Left colon (tissue), 2 donors: ENCODE results near the gene TMEM8B. TPM values are rescaled to one million over a fixed set of nuclear protein-coding genes. Genes with fewer than 3 reads are reported as not detected.

Experiments used
- ATAC-seq: fragments of 200-7000 bp; cut with Tn5 transposase; one replicate; pipeline ENCODE4 v1.9.1; 2020; ENCODE audit warnings: mild to moderate bottlenecking, moderate library complexity
- DNase-seq, 2 donors: peaks; one replicate each; pipeline ENCODE4 v3.0.0-alpha.2; 2020
- intact Hi-C, 2 donors: fragments of 100-400 bp; cut with DNase I in 1 of 2; cut with micrococcal nuclease in 1 of 2; formaldehyde crosslinking; loops; one replicate each; pipeline versions ENCODE4 v1.11.2 to v1.14.0; 2022; cut with DNase I, micrococcal nuclease
- total RNA-seq, 2 donors: library from RNA; stranded (reverse); fragmentation: NEBNext Ultra II Directional; extraction: Animal tissue kit (Norgen Biotek cat#: 25700); gene quantifications; one replicate each; pipeline ENCODE4 v1.2.1, GENCODE V29; 2021
- donor health status: DM: no; HTN: no; CAD: no.
- donor health status: DM: yes; HTN: yes; CAD: no.

Gene TMEM8B
- total RNA-seq, 2 donors from 2014 or later: 15.4 to 16.4 TPM

- intact Hi-C loops: no loop called here
- ATAC-seq (no peak), DNase-seq (no peak)
These were observed 27.5 kb upstream of the TMEM8B start for GRCh38 chr9:35801328-35802128.

DNA sequence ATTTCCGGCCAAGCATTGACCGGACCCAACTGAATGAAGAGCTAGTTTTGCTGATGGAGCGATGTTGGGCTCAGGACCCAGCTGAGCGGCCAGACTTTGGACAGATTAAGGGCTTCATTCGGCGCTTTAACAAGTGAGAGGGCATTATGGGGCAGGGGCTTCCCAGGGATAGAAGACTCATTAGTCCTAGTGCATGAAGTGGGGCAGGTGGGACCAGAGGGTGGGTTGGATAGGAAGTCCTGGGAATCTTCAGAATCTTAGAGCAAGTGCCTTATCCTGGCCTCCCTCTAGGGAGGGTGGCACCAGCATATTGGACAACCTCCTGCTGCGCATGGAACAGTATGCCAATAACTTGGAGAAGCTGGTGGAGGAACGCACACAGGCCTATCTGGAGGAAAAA, 22.9 kb upstream of the TMEM8B start:
- ATAC-seq (no peak), DNase-seq (no peak)

GRCh38 chr9:35808433-35808832, 20.6 kb upstream of the TMEM8B start:
- no peak for ATAC-seq

More for the DNA sequence above, 22.9 kb upstream of the TMEM8B start:
- intact Hi-C loops: no loop called here

GRCh38 chr9:35810122-35810521, 18.9 kb upstream of the TMEM8B start:
- DNase-seq (no peak), ATAC-seq (no peak)
- intact Hi-C loops: no loop called here

More at GRCh38 chr9:35808433-35808832, 20.6 kb upstream of the TMEM8B start:
- no peak for DNase-seq
- intact Hi-C loops: no loop called here

DNA sequence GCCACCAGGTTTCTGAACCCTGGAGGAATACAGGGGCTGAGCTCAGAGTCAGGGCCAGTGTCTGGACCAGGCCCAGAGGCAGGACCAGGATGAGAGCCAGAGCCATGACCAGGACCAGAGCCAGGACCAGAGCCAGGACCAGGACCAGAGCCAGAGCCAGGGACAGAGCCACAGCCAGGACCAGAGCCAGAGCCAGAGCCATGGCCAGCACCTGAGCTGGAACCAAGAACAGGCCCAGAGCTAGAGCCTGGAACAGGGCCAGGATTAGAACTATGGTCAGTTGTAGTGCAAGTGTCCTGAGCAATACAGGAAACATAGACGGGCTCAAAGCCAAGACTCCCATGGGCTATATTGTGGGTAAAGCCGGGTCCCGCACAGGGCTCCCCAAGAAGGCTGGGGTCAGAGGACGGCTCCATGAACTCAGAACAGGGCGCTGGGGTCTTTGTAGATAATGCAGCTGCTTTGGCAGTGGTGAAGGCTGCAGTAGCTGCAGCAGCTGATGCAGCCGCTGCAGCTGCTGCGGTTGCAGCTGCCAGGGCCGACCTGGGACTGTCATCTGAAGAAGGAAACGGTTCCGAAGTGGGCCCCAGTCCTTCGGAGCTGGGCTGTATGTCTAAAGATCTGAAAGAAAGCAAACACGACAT, 17.5 kb upstream of the TMEM8B start:
- intact Hi-C loops: no loop called here
- no peak for ATAC-seq
- DNase-seq: no peak

- intact Hi-C loops: no loop called here
- ATAC-seq: peak; percentile 61
These were observed 16.9 kb upstream of the TMEM8B start, which contains the start of gene SPAG8 for GRCh38 chr9:35812025-35812602. Gene SPAG8, minus strand, starts transcription at chr9:35812262. Its CDS starts 115 bp downstream, at chr9:35812147.

DNA sequence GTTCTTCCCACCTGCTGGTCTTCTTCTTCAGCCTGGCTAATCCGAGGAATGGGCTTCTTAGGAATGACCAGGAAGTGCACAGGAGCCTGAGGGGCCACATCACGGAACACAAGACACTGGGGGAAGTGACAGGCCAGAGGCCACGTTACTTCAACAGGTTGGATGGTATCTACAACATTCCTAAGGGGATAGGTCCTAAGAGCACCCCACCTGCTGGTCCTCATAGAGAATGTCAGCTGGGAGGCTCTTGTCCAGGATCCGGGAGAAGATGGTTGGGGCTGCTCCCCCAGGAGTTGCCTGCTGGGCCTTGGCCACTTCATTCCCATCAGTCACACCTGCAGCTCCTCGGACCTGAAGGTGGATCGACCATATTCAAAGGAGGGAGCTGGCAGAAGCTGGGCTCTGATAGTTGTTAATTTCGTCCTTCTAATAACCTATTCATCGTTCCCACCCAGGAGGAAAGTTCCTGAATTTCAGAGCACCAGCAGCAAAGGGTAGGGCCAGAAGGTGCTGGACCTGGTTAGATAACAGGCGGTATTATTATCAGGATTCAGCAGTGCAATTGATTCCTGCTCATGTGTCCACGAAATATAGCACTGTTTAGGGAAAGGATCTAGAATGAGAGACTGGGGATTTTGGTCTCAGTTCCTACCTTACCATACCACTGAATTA, 15.5 kb upstream of the TMEM8B start:
- intact Hi-C loops: no loop called here
- DNase-seq (no peak), ATAC-seq (no peak)

More at GRCh38 chr9:35812025-35812602, 16.9 kb upstream of the TMEM8B start, which contains the start of gene SPAG8:
- peak; percentile 92 to 97 for DNase-seq

GRCh38 chr9:35814106-35814840, 14.8 kb upstream of the TMEM8B start:
- DNase-seq (peak; percentile 68 to 77), ATAC-seq (peak; percentile 49)
- intact Hi-C loops: no loop called here

- ATAC-seq: peak; percentile 85
- DNase-seq: peak; percentile 99
- intact Hi-C loops: no loop called here
These were observed 14.0 kb upstream of the TMEM8B start, which contains the start of gene HINT2 for GRCh38 chr9:35814841-35815543. Gene HINT2, minus strand, starts transcription at chr9:35815042. Its CDS starts 63 bp downstream, at chr9:35814979.

DNA sequence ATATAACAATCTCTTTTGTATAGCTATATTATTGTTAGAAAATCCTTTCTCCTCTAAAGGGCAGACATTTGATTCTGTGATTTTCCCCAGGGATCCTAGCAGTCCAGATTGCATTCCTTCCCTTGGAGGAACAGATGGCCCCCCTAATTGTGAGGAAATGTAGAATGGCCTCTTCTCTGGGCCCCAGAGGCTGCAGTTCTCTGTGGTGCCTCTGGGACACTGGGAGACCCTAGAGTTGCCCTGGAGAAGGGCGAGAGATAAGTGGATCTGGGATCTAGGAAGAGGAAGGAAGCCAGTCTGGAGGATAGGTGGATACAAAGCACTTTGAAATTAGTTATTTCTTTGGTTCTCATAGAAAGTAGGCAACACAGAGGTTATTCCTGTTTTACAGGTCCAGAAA, 12.3 kb upstream of the TMEM8B start:
- intact Hi-C loops: no loop called here
- ATAC-seq (no peak), DNase-seq (no peak)

DNA sequence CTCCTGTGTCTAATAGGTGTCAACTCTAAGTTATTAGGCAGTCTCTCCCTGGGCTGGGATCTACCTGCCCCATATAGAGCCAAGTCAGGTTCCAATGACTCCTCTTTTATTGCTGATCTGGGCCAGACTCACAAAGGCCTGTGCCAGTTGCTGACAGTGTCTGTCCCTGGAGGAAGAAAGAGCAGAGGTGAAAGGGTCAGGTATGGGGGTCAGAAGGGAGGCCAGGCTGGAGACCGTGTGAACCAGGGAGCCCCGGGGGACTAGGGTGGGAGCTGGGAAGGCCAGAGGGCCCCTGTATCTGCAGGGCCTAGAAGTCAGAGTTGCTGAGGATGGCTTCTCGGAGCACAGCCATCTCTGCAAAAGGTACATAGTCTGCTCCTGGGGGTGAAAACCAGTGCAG, 10.7 kb upstream of the TMEM8B start:
- ATAC-seq (no peak), DNase-seq (no peak)
- intact Hi-C loops: no loop called here

DNA sequence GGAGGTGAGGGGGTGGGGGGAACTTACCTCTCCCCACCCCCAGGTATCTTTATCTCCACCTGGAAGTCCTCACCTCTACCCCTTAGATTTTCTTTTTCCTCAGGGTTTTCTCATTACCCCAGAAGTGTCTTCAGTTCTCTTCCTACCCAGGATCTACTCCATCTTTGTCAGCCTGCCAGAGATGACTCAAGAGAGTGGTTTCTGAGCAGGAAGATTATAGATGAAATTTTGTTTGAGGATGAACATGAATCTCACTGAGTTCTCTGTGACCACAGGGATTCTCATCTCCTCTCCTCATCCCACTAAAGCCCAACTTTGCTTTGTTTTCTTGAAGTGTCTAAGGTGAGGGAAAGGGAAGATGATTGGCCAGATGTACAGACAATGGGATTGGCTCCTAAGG, 9.0 kb upstream of the TMEM8B start:
- DNase-seq (no peak), ATAC-seq (no peak)
- intact Hi-C loops: no loop called here

DNA sequence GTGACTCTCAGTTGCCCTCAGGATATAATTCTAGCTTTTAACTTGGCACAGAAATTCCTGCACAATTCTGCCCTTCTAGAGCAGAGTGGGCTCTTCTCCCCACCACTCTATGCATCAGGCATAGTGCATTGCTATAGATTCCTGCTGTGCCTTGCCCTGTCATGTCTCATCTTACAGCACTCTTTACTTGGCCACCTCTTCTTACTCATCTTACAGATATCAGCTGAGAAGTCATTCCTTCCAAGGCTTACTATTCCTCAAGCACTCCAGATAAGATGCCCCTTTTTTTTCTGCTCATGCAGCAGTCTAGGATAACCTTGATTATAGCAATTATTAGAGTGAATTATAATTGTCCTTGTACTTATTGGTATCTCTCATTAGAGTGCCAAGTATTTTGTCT, 6.1 kb upstream of the TMEM8B start:
- DNase-seq (no peak), ATAC-seq (no peak)
- intact Hi-C loops: no loop called here

DNA sequence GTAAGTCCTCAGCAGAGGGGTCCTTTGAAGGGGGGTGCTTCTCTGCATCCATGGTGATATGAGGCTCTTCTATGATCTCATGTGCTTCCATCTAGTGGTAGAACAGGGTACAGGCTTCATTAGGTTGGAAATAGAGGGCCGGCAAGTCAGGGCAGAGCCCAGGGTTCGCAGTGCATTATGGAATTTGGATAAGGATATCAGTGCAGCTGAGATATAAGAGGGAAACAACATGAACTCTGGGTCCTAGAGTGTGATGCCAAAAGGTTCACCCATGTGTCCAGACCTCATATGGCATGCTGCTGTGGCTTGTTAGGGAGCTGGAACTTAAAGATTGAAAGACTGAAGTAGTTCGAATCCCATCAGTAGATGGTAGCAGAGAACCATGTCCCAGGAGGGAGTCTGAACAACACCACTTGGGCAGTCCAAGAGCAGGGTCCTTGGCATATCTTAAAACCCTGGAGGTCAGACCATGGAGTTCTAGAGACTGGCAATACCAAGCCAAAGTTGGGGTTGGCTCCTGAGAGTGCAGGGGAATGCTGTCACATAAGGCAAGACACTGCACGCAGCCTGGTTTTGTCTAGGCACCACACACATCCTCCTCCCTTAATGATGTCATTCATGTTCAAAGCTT, 2.8 kb upstream of the TMEM8B start:
- DNase-seq (no peak), ATAC-seq (peak; percentile 44)
- intact Hi-C loops: loop anchor here in 1 of 2 donors (2.0 kb wide), 2 partner anchors 35 to 57 kb away; partner anchors contain the start of gene NPR2

DNA sequence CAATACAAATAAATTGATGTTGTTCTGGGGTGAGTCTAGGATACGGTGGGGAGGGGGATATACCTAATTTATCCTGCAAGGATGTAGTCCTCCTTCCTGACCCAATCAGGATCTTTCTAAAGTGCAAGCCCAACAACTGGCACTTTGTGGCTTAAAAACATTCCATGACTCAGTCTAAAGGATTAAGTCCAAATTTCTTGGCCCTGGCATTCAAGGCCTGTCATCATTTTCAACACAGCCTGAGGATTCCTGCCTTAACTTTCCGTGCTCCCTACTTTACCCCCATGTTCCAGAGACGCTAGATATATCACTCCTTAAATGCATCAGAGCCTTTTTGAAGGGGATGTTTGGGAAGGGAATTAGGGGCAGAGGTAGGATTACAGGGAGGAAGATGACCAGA, 1.5 kb upstream of the TMEM8B start:
- intact Hi-C loops: loop anchor here in 1 of 2 donors (2.0 kb wide), 2 partner anchors 37 to 55 kb away; partner anchors contain the start of gene NPR2
- DNase-seq: no peak
- no peak for ATAC-seq

GRCh38 chr9:35828716-35829083, 328 bp upstream of the TMEM8B start, which contains the start of gene FAM221B:
Gene FAM221B, minus strand, starts transcription at chr9:35828732. Its CDS starts 2,571 bp downstream, at chr9:35826161.
- DNase-seq (peak; percentile 48 to 70), ATAC-seq (peak; percentile 4)
- intact Hi-C loops: no loop called here

- DNase-seq: no peak
- intact Hi-C loops: no loop called here
- no peak for ATAC-seq
These were observed 702 bp downstream of the TMEM8B start for GRCh38 chr9:35829764-35830096.
